Stomach (tissue), 9 donors: ENCODE results near the gene TMC5. TPM values are rescaled to one million over a fixed set of nuclear protein-coding genes. Genes with fewer than 3 reads are reported as not detected.

Experiments used
- DNase-seq, 2 donors: peaks; one replicate each; pipeline versions ENCODE4 v3.0.0 to v3.0.0-alpha.2; 2013 to 2019
- H3K27ac ChIP-seq, 5 donors: fragments of 200-600 bp in 4 of 5; sonication (generic) in 4 of 5; one replicate each; pipeline ENCODE4 v1.5.1; 2013 to 2019; ENCODE audit warnings: mild to moderate bottlenecking in 1 of 5, moderate library complexity in 1 of 5
- H3K27me3 ChIP-seq, 3 donors: fragments of 200-600 bp; sonication (generic); one replicate each; pipeline ENCODE4 v1.5.1; 2017 to 2019; ENCODE audit warnings: mixed run types in 1 of 3
- H3K36me3 ChIP-seq, 4 donors: fragments of 200-600 bp; sonication (generic); 1 replicate in 3 of 4; 2 replicates in 1 of 4; pipeline ENCODE4 v1.5.1; 2016 to 2019
- H3K4me1 ChIP-seq, 4 donors: fragments of 200-600 bp; sonication (generic); one replicate each; pipeline ENCODE4 v1.5.1; 2016 to 2019
- H3K4me3 ChIP-seq, 4 donors: fragments of 200-600 bp; sonication (generic) in 3 of 4; one replicate each; pipeline ENCODE4 v1.5.1; 2016 to 2019; ENCODE audit warnings: mild to moderate bottlenecking in 1 of 4
- H3K9me3 ChIP-seq, 4 donors: fragments of 200-600 bp; sonication (generic); one replicate each; pipeline ENCODE4 v1.5.1; 2016 to 2019
- EP300 ChIP-seq: sonication (generic); formaldehyde crosslinking; IDR thresholded peaks from one replicate; pipeline ENCODE4 v1.6.1; 2017; ENCODE audit warnings: antibody characterized with exemption
- POLR2A ChIP-seq, 4 donors: fragments of 450-650 bp; IDR thresholded peaks; one replicate each; pipeline ENCODE4 v1.6.1; 2016; ENCODE audit warnings: antibody characterized with exemption in 4 of 4, control low read depth in 2 of 4, mild to moderate bottlenecking in 1 of 4, moderate library complexity in 1 of 4
- POLR2AphosphoS5 ChIP-seq, 3 donors: sonication (generic); formaldehyde crosslinking; IDR thresholded peaks; one replicate each; pipeline ENCODE4 v1.6.1; 2016; ENCODE audit warnings: antibody characterized with exemption in 3 of 3
- WGBS, 5 donors: extraction: QIAGEN DNeasy Blood & Tissue Kit in 3 of 5; methylation state at CpG; one replicate each; pipeline versions ENCODE4 v1.1.5 to v1.1.7; 2013 to 2018; 5-methylcytosine and 5-hydroxymethylcytosine counted together
- intact Hi-C: fragments of 100-400 bp; cut with DNase I; formaldehyde crosslinking; loops from one replicate; pipeline ENCODE4 v1.15.1; 2023; ENCODE audit warnings: low total_unique reads
- polyA plus RNA-seq, 3 donors: library from polyadenylated mRNA; stranded (reverse); fragments of 200-250 nt; gene quantifications; one replicate each; pipeline ENCODE4 v1.2.3, GENCODE V29; 2013
- total RNA-seq, 5 donors: library from RNA; depleted of rRNA; stranded (reverse); fragments of >200 nt; gene quantifications; one replicate each; pipeline versions ENCODE4 v1.1.0 to v1.2.3, GENCODE V29; 2014 to 2016
- TF ChIP-seq, protein P1 (sequence below), 7 experiments: fragments of 450-650 bp in 4 of 7; fragments of 200-600 bp in 3 of 7; sonication (generic) in 3 of 7; IDR thresholded peaks; one replicate each; pipeline ENCODE4 v1.5.1; 2016 to 2019; ENCODE audit warnings: antibody characterized with exemption in 7 of 7, control low read depth in 2 of 7, mild to moderate bottlenecking in 1 of 7
- donor health status: healthy with polysubstance abuse.
- donor health status: Bipolar disorder and iron deficiency.
- donor health status: healthy.

Gene TMC5
- total and polyA plus RNA-seq, 8 donors: 7.2 to 92.7 (median 28.2) TPM

DNA sequence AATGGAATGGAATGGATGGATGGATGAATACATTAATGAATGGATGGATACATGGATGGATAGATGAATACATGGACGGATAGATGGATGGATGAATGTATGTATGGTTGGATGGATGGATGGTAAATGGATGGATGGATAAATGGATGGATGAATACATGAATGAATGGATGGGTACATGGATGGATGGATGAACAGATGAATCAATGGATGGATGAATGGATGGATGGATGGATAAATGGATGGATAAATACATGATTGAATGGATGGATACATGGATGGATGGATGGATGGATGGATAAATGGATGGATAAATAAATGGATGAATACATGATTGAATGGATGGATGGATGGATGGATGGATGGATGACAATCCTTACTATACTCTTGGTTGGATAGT, 26.0 kb downstream of the TMC5 start:
- Histone ChIP-seq H3K9me3 (peaks cover 0 to 6% (median 0%) of the 10 kb centered on the region in 4 donors), H3K27ac (no peak overlapping the region), H3K4me1 (peaks cover 0 to 2% (median 1%) of the 10 kb centered on the region in 4 donors), H3K4me3 (no peak overlapping the region), H3K36me3 (peaks cover 0 to 68% (median 32%) of the 10 kb centered on the region in 4 donors), H3K27me3 (no peaks in the 10 kb centered on the region)
- WGBS, 5 donors: 83 to 92% (median 86%) methylated on average over 1 of the region's 1 CpG
- TF ChIP-seq EP300: no peak
- TF ChIP-seq, protein P1, sequence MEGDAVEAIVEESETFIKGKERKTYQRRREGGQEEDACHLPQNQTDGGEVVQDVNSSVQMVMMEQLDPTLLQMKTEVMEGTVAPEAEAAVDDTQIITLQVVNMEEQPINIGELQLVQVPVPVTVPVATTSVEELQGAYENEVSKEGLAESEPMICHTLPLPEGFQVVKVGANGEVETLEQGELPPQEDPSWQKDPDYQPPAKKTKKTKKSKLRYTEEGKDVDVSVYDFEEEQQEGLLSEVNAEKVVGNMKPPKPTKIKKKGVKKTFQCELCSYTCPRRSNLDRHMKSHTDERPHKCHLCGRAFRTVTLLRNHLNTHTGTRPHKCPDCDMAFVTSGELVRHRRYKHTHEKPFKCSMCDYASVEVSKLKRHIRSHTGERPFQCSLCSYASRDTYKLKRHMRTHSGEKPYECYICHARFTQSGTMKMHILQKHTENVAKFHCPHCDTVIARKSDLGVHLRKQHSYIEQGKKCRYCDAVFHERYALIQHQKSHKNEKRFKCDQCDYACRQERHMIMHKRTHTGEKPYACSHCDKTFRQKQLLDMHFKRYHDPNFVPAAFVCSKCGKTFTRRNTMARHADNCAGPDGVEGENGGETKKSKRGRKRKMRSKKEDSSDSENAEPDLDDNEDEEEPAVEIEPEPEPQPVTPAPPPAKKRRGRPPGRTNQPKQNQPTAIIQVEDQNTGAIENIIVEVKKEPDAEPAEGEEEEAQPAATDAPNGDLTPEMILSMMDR (IDR thresholded peaks at IDR 0.05): no peak
- no peak for DNase-seq
- intact Hi-C loops: no loop called here

DNA sequence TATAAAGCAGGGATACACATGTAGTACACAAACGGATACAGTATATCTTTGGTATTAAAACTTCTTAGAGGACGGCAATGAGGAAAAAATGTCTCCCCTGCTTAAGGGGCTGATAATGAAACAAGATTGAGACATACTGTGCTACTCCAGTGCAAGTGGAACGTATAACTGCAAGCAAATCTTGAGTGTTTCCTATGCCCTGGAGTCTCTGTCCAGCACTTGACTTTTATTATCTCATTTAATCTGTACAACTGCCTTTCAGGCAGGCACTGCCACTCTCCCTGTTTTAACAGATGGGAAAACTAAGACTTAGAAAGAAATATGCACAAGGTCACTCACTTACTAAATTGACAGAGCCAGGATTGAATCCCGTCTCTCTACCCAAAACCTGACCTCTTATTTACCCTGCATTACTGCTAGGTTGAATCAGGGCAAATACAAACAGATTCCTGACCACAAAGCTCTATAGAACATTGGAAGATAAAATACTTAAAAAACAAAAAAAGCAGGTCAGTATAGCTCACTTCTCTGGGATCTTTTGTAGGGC, 28.7 kb downstream of the TMC5 start:
- peaks cover 0 to 74% (median 36%) of the 10 kb centered on the region in 4 donors for H3K36me3 ChIP-seq
- peaks cover 0 to 6% (median 0%) of the 10 kb centered on the region in 4 donors for H3K9me3 ChIP-seq
- TF ChIP-seq POLR2AphosphoS5 (IDR thresholded peaks at IDR 0.05): no peak
- no peak for TF ChIP-seq POLR2A (IDR thresholded peaks at IDR 0.05)
- H3K27ac ChIP-seq: no peak overlapping the region
- H3K4me3 ChIP-seq: no peak overlapping the region
- no peak for DNase-seq
- intact Hi-C loops: no loop called here
- 67 to 73% (median 70%) methylated on average over 4 of the region's 4 CpGs for WGBS, 5 donors
- H3K4me1 ChIP-seq: no peaks in the 10 kb centered on the region
- no peaks in the 10 kb centered on the region for H3K27me3 ChIP-seq

DNA sequence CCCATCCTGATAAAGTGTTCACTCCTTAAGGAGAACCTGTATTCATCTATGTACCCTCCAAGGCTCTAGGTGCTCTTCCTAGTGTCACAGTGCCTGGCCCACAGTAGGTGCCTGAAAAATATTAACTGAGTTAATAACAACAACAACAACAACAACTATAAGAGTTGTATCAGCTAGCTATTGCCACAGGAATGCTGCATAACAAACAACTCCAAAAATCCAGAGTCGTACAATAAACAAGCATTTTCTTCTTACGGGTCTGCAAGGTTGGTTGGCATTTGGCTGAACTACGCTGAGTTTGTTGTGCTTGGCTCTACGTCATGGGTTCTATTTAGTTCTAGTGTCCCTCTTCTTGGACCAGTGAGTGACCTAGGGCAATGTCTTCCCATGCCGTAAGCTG, 29.2 kb downstream of the TMC5 start:
- TF ChIP-seq POLR2AphosphoS5 (IDR thresholded peaks at IDR 0.05) (no peak), EP300 (no peak), POLR2A (IDR thresholded peaks at IDR 0.05) (no peak)
- TF ChIP-seq, protein P1 (IDR thresholded peaks at IDR 0.05): no peak
- 95 to 98% (median 97%) methylated on average over 5 of the region's 5 CpGs for WGBS, 5 donors
- H3K36me3 ChIP-seq: peaks cover 0 to 76% (median 38%) of the 10 kb centered on the region in 4 donors

DNA sequence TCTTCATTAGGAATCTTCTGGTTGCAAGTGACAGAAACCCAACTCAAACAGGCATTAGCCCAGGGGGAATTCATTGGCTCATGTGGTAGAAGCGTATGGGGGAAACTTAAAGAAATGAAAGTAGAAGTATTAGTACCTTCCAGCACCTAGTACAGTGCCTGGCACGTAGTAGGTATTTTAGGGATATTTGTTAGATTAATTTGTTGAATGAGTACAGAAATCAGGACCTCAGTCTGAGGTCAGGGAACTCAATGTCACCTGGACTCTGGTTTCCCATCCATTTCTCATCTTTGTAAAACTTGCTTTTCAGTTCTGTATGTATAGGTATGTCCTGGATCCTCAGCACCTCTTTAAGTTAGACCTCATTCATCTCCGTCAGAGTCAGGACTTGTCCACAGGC, 32.5 kb downstream of the TMC5 start:
- intact Hi-C loops: no loop called here
- Histone ChIP-seq H3K27me3 (no peaks in the 10 kb centered on the region), H3K27ac (no peak overlapping the region), H3K9me3 (peaks cover 0 to 6% (median 0%) of the 10 kb centered on the region in 4 donors), H3K4me3 (no peak overlapping the region), H3K4me1 (no peaks in the 10 kb centered on the region), H3K36me3 (peaks cover 0 to 77% (median 36%) of the 10 kb centered on the region in 4 donors)
- TF ChIP-seq, protein P1 (IDR thresholded peaks at IDR 0.05): no peak
- TF ChIP-seq POLR2A (IDR thresholded peaks at IDR 0.05) (no peak), POLR2AphosphoS5 (IDR thresholded peaks at IDR 0.05) (no peak), EP300 (no peak)
- no peak for DNase-seq
- WGBS, 5 donors: 71 to 91% (median 87%) methylated on average over 3 of the region's 3 CpGs

More for the DNA sequence above, 29.2 kb downstream of the TMC5 start:
- intact Hi-C loops: no loop called here
- Histone ChIP-seq H3K27me3 (no peaks in the 10 kb centered on the region), H3K4me1 (no peaks in the 10 kb centered on the region), H3K4me3 (no peak overlapping the region), H3K9me3 (peaks cover 0 to 6% (median 0%) of the 10 kb centered on the region in 4 donors), H3K27ac (no peak overlapping the region)
- no peak for DNase-seq

DNA sequence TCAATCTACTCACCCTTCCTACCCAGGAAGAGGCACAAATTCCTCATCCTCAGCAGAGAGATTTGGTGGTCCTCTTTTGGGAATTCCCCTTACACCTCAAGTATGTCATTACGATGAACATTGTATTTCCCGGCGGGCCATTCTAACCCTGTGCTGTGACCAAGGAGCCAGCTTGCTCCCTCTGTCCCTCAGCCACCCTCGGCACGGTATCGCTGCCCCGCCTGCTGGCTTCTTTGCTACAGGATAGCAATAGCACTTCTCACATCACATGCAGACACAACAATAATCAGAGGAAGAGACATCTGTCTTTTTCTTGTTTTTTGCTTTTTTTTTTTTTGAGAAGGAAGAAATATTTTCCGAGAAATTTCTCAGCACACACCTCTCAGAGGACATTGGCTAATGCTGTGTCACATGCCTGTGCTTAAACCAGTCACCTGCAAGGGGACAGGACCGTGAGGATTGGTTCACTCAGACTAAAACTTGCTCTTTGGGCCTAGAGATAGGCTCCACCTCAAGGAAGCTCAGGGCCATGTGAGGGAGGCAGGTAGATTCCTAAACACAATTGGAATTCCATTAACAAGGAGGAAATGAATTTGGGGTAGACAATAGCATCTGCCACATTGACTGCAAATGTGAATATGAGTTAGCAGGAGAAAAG, 41.2 kb downstream of the TMC5 start:
- Histone ChIP-seq H3K9me3 (no peaks in the 10 kb centered on the region), H3K4me1 (peaks cover 2 to 12% (median 7%) of the 10 kb centered on the region in 4 donors), H3K27me3 (no peaks in the 10 kb centered on the region), H3K27ac (no peak overlapping the region), H3K36me3 (peaks cover 0 to 83% (median 29%) of the 10 kb centered on the region in 4 donors), H3K4me3 (no peak overlapping the region)
- TF ChIP-seq, protein P1 (IDR thresholded peaks at IDR 0.05): no peak
- TF ChIP-seq POLR2AphosphoS5 (IDR thresholded peaks at IDR 0.05): no peak
- no peak for TF ChIP-seq EP300
- no peak for TF ChIP-seq POLR2A (IDR thresholded peaks at IDR 0.05)
- no peak for DNase-seq
- intact Hi-C loops: no loop called here
- 72 to 93% (median 89%) methylated on average over 9 of the region's 9 CpGs for WGBS, 5 donors
